HepG2 (cell line): ENCODE results near the gene ARL8A. TPM values are rescaled to one million over a fixed set of nuclear protein-coding genes. Genes with fewer than 3 reads are reported as not detected.

Experiments used
- ATAC-seq: fragments of 200-7000 bp; cut with Tn5 transposase; 3 replicates; pipeline ENCODE4 v1.9.1; 2020; ENCODE audit warnings: mild to moderate bottlenecking, moderate library complexity
- BruUV-seq: library from RNA; stranded (reverse); fragments of 400-500 nt; replicated peaks from 2 replicates; lab custom pipeline; 2021; lab: Mats Ljungman, UMichigan
- CTCF ChIA-PET: fragments of 300-600 bp; formaldehyde crosslinking; extraction: SDS; loops from one replicate; lab custom pipeline; 2021; ENCODE audit warnings: low total read pairs, inconsistent platforms, low intra/inter-chr PET ratio; lab: Yijun Ruan, JAX
- POLR2A ChIA-PET: fragments of 350-600 bp; sonication (Branson Sonifier 250); formaldehyde crosslinking; loops from one replicate; lab custom pipeline; 2020; ENCODE audit warnings: antibody characterized with exemption, inconsistent platforms; lab: Yijun Ruan, JAX
- DNase-seq: peaks from one replicate; pipeline ENCODE4 v3.0.0-alpha.2; 2015; ENCODE audit warnings: low spot score
- FAIRE-seq: peaks from 3 replicates; lab custom pipeline; 2011; peaks lifted over from hg19 to GRCh38; lab: Jason Lieb, UNC
- H2AFZ ChIP-seq: one replicate; pipeline ENCODE4 v1.6.1; 2011; ENCODE audit warnings: low read length, inconsistent platforms
- H3K27ac ChIP-seq: fragments of 300-600 bp; 3 replicates; pipeline ENCODE4 v1.8.0; 2011; ENCODE audit warnings: mixed run types, mild to moderate bottlenecking, mixed read lengths, low read length, inconsistent platforms; ENCODE audit not compliant: insufficient read depth; ENCODE audit errors: extremely low read length
- H3K27me3 ChIP-seq, 2 experiments: fragments of 200-600 bp in 1 of 2; 2 replicates in 1 of 2; 3 replicates in 1 of 2; pipeline versions ENCODE4 v1.6.0 to v1.8.0; 2011; ENCODE audit warnings: low read length in 2 of 2, mild to moderate bottlenecking in 2 of 2, moderate library complexity in 2 of 2, inconsistent platforms in 1 of 2; ENCODE audit not compliant: insufficient read depth in 2 of 2, control insufficient read depth in 1 of 2
- H3K36me3 ChIP-seq, 2 experiments: fragments of 200-600 bp in 1 of 2; replicated peaks in 1 of 2; 2 replicates in 1 of 2; 3 replicates in 1 of 2; pipeline versions ENCODE4 v1.5.1 to v1.8.0; 2011; ENCODE audit warnings: low read length in 2 of 2, inconsistent platforms in 1 of 2; ENCODE audit not compliant: insufficient read depth in 2 of 2, control insufficient read depth in 1 of 2
- H3K4me1 ChIP-seq: 2 replicates; pipeline ENCODE4 v1.5.1; 2012; ENCODE audit warnings: low read length, inconsistent platforms; ENCODE audit not compliant: insufficient read depth
- H3K4me2 ChIP-seq: 2 replicates; pipeline ENCODE4 v1.6.0; 2011; ENCODE audit warnings: low read depth, low read length, inconsistent platforms
- H3K4me3 ChIP-seq, 3 experiments: fragments of 200-600 bp in 1 of 3; sonication (generic), shearing (Covaris generic) in 1 of 3; replicated peaks in 1 of 3; 2 replicates each; pipeline ENCODE4 v1.5.1; 2011 to 2016; ENCODE audit warnings: low read length in 3 of 3, inconsistent platforms in 2 of 3, low read depth in 2 of 3, mild to moderate bottlenecking in 2 of 3, control low read depth in 1 of 3, mixed read lengths in 1 of 3; ENCODE audit not compliant: insufficient read depth in 1 of 3
- H3K79me2 ChIP-seq: one replicate; pipeline ENCODE4 v1.6.1; 2011; ENCODE audit warnings: low read length, inconsistent platforms; ENCODE audit not compliant: insufficient read depth
- H3K9ac ChIP-seq: 2 replicates; pipeline ENCODE4 v1.6.0; 2011; ENCODE audit warnings: mild to moderate bottlenecking, low read depth, low read length, inconsistent platforms; ENCODE audit not compliant: insufficient read depth
- H3K9me3 ChIP-seq: 2 replicates; pipeline ENCODE4 v1.5.1; 2012; ENCODE audit warnings: mild to moderate bottlenecking, low read length
- H4K20me1 ChIP-seq: 2 replicates; pipeline ENCODE4 v1.6.0; 2011; ENCODE audit warnings: inconsistent platforms, mild to moderate bottlenecking, low read length, moderate library complexity; ENCODE audit not compliant: insufficient read depth
- ARNT2 ChIP-seq: sonication (generic); formaldehyde crosslinking; IDR thresholded peaks from 2 replicates; pipeline ENCODE4 v1.8.0; 2022; ENCODE audit warnings: mild to moderate bottlenecking, low read depth, missing genetic modification reagents, moderate library complexity
- CBX2 ChIP-seq, 2 experiments: fragments of 200-600 bp in 1 of 2; sonication (generic); formaldehyde crosslinking in 1 of 2; IDR thresholded peaks; 2 replicates each; pipeline versions ENCODE4 v1.7.0 to v1.8.1; 2018 to 2022; ENCODE audit warnings: low read depth in 2 of 2, low read length in 1 of 2, mild to moderate bottlenecking in 1 of 2, missing genetic modification reagents in 1 of 2
- CHD2 ChIP-seq: IDR thresholded peaks from 2 replicates; pipeline ENCODE4 v1.6.1; 2011; ENCODE audit warnings: low read depth, low read length, improper control_type of control experiment
- FIP1L1 ChIP-seq: fragments of 200-400 bp; formaldehyde crosslinking; IDR thresholded peaks from 2 replicates; pipeline ENCODE4 v1.6.1; 2018; ENCODE audit warnings: low read depth, mild to moderate bottlenecking, low read length, moderate library complexity, borderline replicate concordance; ENCODE audit not compliant: insufficient read depth
- FOXA3 ChIP-seq: IDR thresholded peaks from 2 replicates; pipeline ENCODE4 v1.6.1; 2016; ENCODE audit warnings: missing genetic modification reagents, missing compliant biosample characterization
- FOXC1 ChIP-seq: sonication (generic); formaldehyde crosslinking; IDR thresholded peaks from 2 replicates; pipeline ENCODE4 v1.8.0; 2022; ENCODE audit warnings: mild to moderate bottlenecking, missing genetic modification reagents, borderline replicate concordance
- HMG20B ChIP-seq: conservative IDR thresholded peaks from 2 replicates; pipeline ENCODE4 v1.6.1; 2016; ENCODE audit warnings: missing genetic modification reagents, missing compliant biosample characterization
- HOXA7 ChIP-seq: sonication (generic); formaldehyde crosslinking; IDR thresholded peaks from 2 replicates; pipeline ENCODE4 v1.8.1; 2022; ENCODE audit warnings: mild to moderate bottlenecking, missing genetic modification reagents, moderate library complexity
- MBD4 ChIP-seq: IDR thresholded peaks from 2 replicates; pipeline ENCODE4 v1.6.1; 2012; ENCODE audit warnings: low read length, inconsistent platforms, borderline replicate concordance
- MEIS2 ChIP-seq: sonication (generic); formaldehyde crosslinking; IDR thresholded peaks from 2 replicates; pipeline ENCODE4 v1.9.0; 2021; ENCODE audit warnings: mild to moderate bottlenecking, missing genetic modification reagents
- TCF7 ChIP-seq: sonication (generic); IDR thresholded peaks from 2 replicates; pipeline ENCODE4 v1.6.1; 2016; ENCODE audit warnings: antibody characterized with exemption, low read depth
- ZNF333 ChIP-seq: sonication (generic); formaldehyde crosslinking; IDR thresholded peaks from 2 replicates; pipeline ENCODE4 v1.4.0; 2020; ENCODE audit warnings: mild to moderate bottlenecking, missing genetic modification reagents, borderline replicate concordance
- ZNF451 ChIP-seq: sonication (generic); formaldehyde crosslinking; IDR thresholded peaks from 2 replicates; pipeline ENCODE4 v1.5.0; 2020; ENCODE audit warnings: mild to moderate bottlenecking, missing genetic modification reagents
- ZNF841 ChIP-seq: sonication (generic); formaldehyde crosslinking; IDR thresholded peaks from 2 replicates; pipeline ENCODE4 v1.8.1; 2023; ENCODE audit warnings: missing genetic modification reagents, borderline replicate concordance
- whole genome bisulfite sequencing: methylation state at CpG from one replicate; pipeline ENCODE4 v1.1.6; 2017; ENCODE audit warnings: low lambda C conversion rate; 5-methylcytosine and 5-hydroxymethylcytosine counted together
- in situ Hi-C: cut with HindIII; loops from 2 replicates; pipeline ENCODE4 v1.10.0; 2017; ENCODE audit warnings: low pct_unique_long_range_greater_than_20kb; ENCODE audit not compliant: extremely low pct_ligation_motif_present
- intact Hi-C: fragments of 100-400 bp; cut with micrococcal nuclease; formaldehyde crosslinking; loops from one replicate; pipeline ENCODE4 v1.10.0; 2022; ENCODE audit not compliant: unreplicated experiment
- polyA plus RNA-seq, 8 experiments: library from polyadenylated mRNA; depleted of rRNA in 3 of 8; stranded (reverse) in 7 of 8; unstranded in 1 of 8; fragments of >200 nt; fragmentation: Illumina TruSeq in 4 of 8; extraction: Trizol in 4 of 8; gene quantifications; 2 replicates each; pipeline versions ENCODE4 v1.2.1 to v1.2.3, GENCODE V29; 2011 to 2016; ENCODE audit warnings: low read depth in 4 of 8, missing spikeins in 1 of 8, mixed read lengths in 1 of 8; ENCODE audit not compliant: insufficient read depth in 1 of 8
- total RNA-seq, 5 experiments: library from RNA; depleted of rRNA; stranded (reverse); fragments of >200 nt; fragmentation: Illumina TruSeq; extraction: Trizol; gene quantifications; 2 replicates each; pipeline ENCODE4 v1.2.3, GENCODE V29; 2016; ENCODE audit warnings: low read depth in 1 of 5
- TF ChIP-seq, protein P1 (sequence below): sonication (generic); formaldehyde crosslinking; IDR thresholded peaks from 2 replicates; pipeline ENCODE4; 2020; ENCODE audit warnings: missing genetic modification reagents, mild to moderate bottlenecking, borderline replicate concordance
- TF ChIP-seq, protein P2 (sequence below): sonication (generic); formaldehyde crosslinking; IDR thresholded peaks from 2 replicates; pipeline ENCODE4 v1.5.0; 2020; ENCODE audit warnings: mild to moderate bottlenecking, missing genetic modification reagents

ARL8A gene
- total and polyA plus RNA-seq, 2 of the 13 experiments (the other 11 are each of a cell fraction or from before 2014, with no cell fraction given): 2.7 to 23.4 TPM

DNA sequence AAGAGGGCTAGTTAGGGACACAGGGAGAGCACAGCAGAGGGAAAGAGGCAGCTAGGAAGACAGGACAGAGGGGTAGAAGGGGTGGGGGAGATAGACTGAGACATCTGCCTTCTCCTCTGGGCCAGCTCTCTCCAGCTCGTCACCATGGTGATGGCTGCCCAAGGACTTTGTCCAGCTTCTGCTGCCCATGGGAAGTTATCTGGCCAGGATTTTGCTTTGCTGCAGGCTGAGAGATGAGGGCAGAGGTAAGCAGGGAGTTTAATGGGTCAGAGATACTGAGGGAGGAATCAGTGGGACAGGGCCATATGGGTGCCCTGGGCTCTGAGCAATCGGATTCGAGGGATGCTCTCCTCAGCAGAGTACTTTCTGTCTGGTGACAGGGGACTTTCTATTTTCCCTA is 56.3 kb downstream of the ARL8A start (continued):
- no peak for TF ChIP-seq ARNT2 (CRISPR knock-in tag)
- no peak for TF ChIP-seq FOXA3 (CRISPR knock-in tag)
- TF ChIP-seq HMG20B (CRISPR knock-in tag): no peak
- no peak for TF ChIP-seq ZNF451 (CRISPR knock-in tag)
- TF ChIP-seq CHD2: no peak

DNA sequence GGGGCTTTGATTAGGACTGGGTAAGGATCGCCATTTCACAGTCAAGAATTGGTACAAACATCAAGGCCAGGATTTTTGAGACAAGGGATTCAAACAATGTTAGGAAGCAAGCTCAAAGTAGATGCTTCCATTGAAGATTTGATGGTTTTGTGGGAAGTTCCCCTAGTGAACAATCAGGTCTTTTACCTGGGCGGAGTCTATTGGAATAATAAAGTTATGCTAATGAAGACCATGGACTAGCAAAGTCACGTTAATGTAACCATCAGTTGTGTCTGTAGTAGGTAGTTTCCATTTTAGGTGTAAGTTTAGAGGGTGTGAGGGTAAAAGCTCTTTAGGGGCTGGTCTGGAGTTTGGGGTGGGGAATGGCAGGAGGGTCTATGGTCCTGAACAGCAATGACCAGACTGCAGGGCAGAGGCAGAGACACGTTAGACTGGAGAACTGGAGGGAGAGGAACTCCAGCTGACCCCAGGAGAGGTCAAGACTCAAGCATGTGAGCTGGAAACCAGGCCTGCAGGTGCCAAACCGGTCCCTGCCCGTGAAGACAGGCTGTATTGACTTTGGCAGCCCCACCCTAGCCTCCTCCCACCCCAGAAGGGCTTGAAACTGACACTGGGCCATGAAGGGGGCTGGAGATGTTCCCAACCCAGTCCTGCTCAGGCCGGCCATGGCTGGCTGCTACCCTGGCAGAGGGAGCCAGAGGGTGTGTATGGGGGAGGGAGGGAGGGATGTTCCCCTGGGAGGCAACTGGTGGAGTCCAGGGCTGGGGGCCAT is 57.8 kb downstream of the ARL8A start:
- Histone ChIP-seq H3K4me1 (peaks cover 82% of the 10 kb centered on the region), H3K9me3 (no peaks in the 10 kb centered on the region), H3K79me2 (no peaks in the 10 kb centered on the region), H3K9ac (peak overlapping the region; percentile 89), H3K27ac (peak overlapping the region; percentile 96), H2AFZ (no peak overlapping the region), H3K4me3 (peak overlapping the region; percentile 49 to 68 (median 61)), H4K20me1 (no peaks in the 10 kb centered on the region), H3K4me2 (peak overlapping the region; percentile 93), H3K36me3 (no peaks in the 10 kb centered on the region), H3K27me3 (no peaks in the 10 kb centered on the region)
- no peak for ATAC-seq
- BruUV-seq: no TSS peak
- POLR2A ChIA-PET: interaction anchor here (1.4 to 8.0 kb wide), 11 partner anchors 11 to 104 kb away, joined by 3 to 118 read pairs (median 21); partner anchors contain the start of genes ELF3 and RNPEP
- in situ Hi-C loops (no loop called here), intact Hi-C loops (loop anchor here (2.0 kb wide), 1 partner anchor 32 kb away; no protein-coding TSS in a partner anchor)
- DNase-seq: no peak
- no peak for FAIRE-seq
- CTCF ChIA-PET: no interaction called here
- WGBS: 32% methylated on average over 6 of the region's 7 CpGs
- TF ChIP-seq, protein P1, sequence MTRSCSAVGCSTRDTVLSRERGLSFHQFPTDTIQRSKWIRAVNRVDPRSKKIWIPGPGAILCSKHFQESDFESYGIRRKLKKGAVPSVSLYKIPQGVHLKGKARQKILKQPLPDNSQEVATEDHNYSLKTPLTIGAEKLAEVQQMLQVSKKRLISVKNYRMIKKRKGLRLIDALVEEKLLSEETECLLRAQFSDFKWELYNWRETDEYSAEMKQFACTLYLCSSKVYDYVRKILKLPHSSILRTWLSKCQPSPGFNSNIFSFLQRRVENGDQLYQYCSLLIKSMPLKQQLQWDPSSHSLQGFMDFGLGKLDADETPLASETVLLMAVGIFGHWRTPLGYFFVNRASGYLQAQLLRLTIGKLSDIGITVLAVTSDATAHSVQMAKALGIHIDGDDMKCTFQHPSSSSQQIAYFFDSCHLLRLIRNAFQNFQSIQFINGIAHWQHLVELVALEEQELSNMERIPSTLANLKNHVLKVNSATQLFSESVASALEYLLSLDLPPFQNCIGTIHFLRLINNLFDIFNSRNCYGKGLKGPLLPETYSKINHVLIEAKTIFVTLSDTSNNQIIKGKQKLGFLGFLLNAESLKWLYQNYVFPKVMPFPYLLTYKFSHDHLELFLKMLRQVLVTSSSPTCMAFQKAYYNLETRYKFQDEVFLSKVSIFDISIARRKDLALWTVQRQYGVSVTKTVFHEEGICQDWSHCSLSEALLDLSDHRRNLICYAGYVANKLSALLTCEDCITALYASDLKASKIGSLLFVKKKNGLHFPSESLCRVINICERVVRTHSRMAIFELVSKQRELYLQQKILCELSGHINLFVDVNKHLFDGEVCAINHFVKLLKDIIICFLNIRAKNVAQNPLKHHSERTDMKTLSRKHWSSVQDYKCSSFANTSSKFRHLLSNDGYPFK (CRISPR knock-in tag): no peak
- no peak for TF ChIP-seq ZNF451 (CRISPR knock-in tag)
- TF ChIP-seq CBX2 (IDR thresholded peaks at IDR 0.05; ENCODE audit: low read depth, low read length): no peak
- TF ChIP-seq CBX2 (CRISPR knock-in tag; IDR thresholded peaks at IDR 0.05; ENCODE audit: low read depth): no peak
- TF ChIP-seq FOXC1 (CRISPR knock-in tag): no peak
- no peak for TF ChIP-seq MBD4
- no peak for TF ChIP-seq TCF7
- TF ChIP-seq, protein P2, sequence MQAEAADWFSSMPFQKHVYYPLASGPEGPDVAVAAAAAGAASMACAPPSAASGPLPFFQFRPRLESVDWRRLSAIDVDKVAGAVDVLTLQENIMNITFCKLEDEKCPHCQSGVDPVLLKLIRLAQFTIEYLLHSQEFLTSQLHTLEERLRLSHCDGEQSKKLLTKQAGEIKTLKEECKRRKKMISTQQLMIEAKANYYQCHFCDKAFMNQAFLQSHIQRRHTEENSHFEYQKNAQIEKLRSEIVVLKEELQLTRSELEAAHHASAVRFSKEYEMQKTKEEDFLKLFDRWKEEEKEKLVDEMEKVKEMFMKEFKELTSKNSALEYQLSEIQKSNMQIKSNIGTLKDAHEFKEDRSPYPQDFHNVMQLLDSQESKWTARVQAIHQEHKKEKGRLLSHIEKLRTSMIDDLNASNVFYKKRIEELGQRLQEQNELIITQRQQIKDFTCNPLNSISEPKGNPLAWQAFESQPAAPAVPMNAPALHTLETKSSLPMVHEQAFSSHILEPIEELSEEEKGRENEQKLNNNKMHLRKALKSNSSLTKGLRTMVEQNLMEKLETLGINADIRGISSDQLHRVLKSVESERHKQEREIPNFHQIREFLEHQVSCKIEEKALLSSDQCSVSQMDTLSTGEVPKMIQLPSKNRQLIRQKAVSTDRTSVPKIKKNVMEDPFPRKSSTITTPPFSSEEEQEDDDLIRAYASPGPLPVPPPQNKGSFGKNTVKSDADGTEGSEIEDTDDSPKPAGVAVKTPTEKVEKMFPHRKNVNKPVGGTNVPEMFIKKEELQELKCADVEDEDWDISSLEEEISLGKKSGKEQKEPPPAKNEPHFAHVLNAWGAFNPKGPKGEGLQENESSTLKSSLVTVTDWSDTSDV (CRISPR knock-in tag): 0 out of 2 replicates have a peak, but pooled peaks have one; percentile 6
- no peak for TF ChIP-seq ZNF841 (CRISPR knock-in tag)
- TF ChIP-seq FIP1L1: no peak
- no peak for TF ChIP-seq HOXA7 (CRISPR knock-in tag)
- no peak for TF ChIP-seq ZNF333 (CRISPR knock-in tag)
- TF ChIP-seq MEIS2 (CRISPR knock-in tag): no peak
